GM20431 (cell line): ENCODE measurements around the gene AMOTL2.

Experiments used
- in situ Hi-C: fragments of 300-500 bp; cut with MseI, MboI; formaldehyde crosslinking; loops from one replicate; pipeline ENCODE4 v1.15.0; 2020; ENCODE audit warnings: low sequenced_read_pairs; ENCODE audit not compliant: unreplicated experiment

Gene AMOTL2

GRCh38 chr3:134381076-134381475 is 6.8 kb upstream of the AMOTL2 start:
- in situ Hi-C loops = no loop called here

DNA sequence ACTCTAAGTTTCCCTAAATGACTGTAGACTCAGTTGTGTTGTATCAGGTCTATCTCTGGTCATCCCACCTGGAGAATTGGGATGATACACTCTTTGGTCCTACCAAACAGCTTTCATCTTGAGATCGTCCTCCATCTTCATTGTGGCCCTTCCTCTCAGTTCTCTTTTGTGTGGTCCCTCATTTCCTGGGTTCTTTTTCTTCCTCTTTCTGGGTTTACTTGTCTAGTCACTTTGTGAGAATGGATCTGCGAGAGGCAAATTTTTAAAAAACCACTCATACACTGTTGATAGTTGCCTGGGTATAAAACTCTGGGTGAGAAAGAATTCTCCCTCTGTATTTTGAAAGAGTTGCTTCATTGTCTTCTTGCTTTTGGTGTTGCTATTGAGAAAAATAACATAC is 6.0 kb upstream of the AMOTL2 start:
- in situ Hi-C loops = no loop called here

GRCh38 chr3:134378818-134379217 is 4.6 kb upstream of the AMOTL2 start:
- in situ Hi-C loops = no loop called here

DNA sequence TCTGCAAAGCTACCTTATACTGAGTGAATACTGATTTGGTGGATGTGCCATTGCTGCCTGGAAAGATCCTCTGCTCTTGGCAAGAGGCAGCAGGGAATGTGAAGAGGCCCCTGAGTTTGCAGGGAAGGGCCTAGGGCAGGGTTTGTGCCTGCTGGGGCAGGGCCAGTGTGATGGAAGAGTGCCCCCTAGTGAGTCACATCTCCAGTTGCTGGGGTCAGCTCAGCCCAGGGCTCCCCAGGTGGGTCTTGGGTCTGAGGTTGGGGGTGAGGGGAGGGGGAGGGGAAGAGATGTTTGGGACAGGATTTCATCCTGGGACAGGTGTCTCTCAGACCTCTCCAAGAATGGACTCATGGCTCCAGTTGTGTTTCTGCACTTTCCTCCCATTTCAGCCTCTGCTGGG is 4.1 kb upstream of the AMOTL2 start:
- in situ Hi-C loops = no loop called here

DNA sequence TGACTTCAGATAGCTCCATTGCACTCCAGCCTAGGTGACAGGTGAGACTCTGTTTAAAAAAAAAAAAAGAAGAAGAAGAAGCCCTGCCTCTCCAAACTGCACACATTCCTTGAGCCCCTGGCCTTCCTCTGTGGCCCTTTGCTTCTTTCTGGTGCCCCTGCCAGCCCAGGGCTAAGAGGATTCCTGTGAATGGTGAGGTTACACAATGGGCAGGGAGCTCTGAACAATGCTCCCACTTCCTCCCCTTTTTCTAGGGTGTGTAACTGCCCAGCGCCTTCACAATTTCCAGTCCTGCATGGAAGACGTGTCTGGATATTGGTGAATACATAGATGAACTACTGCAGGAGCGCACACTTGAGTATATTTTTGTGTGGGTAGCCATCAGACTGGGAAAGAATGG is 3.6 kb upstream of the AMOTL2 start:
- in situ Hi-C loops = no loop called here

- in situ Hi-C loops = no loop called here
Measured at GRCh38 chr3:134376786-134377426, 2.7 kb upstream of the AMOTL2 start.

GRCh38 chr3:134376385-134376765 is 2.1 kb upstream of the AMOTL2 start:
- in situ Hi-C loops = no loop called here

DNA sequence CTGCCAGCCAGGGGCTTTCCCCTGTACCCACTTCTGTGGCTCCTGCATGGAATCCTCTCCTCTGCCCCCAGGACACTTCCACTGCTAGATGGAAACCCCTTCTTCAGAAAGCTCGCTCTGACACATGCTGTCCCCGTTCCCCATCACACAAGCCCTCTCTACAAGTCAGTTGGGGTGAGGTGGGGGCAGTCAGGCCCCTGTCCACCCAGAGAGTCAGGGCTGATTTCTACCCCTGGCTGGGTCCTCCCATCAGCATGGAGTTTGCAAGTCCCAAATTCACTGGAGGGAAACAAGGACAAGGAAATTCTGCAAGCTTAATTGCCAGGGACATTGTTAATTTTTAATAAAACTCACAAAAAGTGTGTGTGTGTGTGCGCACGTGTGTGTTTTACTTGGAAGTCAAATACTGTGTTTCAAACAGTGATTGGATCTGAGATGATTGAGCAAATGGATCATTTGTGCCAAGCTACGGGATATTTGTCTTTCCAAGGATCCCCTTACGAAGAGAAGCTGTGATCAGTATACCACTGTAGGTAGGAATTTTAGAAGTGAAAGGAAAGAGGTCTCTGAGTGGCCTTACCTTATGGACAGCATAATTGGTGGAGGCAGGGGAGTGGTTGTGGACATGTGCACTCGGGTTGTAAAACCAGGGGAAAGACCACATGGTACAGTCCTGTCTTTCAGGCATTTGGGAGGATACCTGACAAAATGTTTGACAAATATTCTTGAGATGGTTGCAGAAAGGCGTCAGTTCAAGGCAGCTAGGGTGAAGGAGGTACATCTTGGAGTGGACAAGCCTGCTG is 1.5 kb upstream of the AMOTL2 start:
- in situ Hi-C loops = no loop called here

GRCh38 chr3:134374791-134375581 is 739 bp upstream of the AMOTL2 start:
- in situ Hi-C loops = no loop called here

- in situ Hi-C loops = no loop called here
Measured at GRCh38 chr3:134373271-134374104, 759 bp downstream of the AMOTL2 start.

DNA sequence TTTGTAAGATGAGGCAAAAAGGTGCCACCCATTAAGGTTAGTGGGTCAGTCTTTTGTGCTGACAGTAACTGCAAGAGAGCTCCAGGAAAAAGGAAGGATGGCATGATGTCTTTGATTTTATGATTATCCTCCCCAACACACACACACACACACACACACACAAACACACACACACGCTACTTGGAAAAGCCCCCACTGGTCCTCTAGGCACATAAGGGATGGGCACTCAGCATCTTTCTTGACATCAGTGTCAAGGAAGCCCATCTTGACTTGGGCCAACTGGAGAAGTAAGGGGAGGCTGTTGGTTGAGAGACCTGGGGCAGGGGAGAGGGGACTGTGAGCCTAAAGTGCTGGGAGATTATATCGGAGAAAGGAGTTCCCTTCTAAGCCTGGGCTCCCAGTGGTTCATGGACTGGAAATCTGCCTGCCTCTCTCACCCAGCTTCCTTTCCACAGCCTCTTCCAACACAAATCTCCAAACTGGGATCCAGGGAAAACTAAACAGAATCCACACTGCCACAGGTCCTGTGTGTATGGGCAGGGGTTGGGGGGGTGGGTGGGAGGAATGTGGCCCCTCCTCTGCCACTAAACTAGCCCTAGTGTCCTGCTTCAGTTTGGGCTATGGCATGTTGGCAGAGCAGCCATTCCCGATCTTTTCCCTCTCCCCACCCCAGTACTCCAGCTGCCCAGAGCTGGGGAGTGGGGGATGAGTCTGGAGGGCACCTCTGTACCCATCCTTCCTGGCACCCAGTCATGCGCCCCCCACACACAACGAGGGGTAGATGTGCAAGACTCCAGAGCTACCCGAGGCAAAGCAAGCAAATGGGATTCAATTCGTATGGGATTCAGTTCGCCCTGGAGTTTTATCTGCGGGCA is 1.6 kb downstream of the AMOTL2 start:
- in situ Hi-C loops = no loop called here

- in situ Hi-C loops = no loop called here
Measured at GRCh38 chr3:134371542-134372324, 2.5 kb downstream of the AMOTL2 start.

DNA sequence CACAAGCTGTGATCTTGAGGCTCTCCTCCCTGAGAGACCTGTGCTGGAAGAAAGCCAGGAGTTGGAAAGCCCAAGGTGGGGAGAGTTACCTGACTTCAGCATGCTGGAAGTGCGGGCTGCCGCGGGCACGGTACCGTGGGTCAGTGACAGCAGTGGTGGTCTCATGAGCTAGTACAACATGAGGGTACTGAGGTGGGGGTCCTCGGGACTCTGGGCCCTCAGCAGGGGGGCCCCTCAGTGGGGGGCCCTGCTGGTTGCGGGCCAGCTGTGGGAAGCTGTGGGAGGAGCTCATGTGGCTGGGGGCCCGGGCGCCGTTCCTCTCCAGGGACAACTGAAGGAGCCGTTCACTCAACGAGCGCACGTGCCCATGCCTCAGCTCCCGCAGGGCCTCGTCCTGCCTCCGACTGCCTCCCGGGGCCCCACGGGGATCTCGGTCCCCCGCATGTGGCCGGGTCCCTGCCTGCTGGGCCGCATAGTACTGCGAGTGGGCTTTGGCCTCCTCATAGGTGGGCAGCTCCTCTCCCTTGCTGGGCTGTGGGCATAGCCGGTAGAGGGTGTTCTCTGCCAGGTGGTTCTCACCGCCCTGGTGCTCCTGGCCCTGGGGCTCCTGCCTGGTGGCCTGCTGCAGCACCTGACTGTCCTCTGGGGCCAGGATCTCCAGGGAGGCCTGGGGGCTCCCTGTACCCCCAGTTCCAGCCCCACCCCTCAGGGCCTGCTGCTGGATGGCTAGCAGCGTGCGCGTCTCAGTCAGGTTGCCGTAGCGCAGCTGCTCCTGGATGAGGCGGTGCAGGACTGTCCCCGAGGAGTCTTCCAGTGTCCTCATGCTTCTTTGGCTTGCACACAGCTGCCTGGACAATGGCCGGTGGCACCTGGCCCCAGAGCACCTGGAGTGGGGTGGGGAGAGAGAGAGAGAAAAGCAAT is 3.4 kb downstream of the AMOTL2 start:
- in situ Hi-C loops = no loop called here

GRCh38 chr3:134369861-134370596 is 4.2 kb downstream of the AMOTL2 start:
- in situ Hi-C loops = no loop called here

DNA sequence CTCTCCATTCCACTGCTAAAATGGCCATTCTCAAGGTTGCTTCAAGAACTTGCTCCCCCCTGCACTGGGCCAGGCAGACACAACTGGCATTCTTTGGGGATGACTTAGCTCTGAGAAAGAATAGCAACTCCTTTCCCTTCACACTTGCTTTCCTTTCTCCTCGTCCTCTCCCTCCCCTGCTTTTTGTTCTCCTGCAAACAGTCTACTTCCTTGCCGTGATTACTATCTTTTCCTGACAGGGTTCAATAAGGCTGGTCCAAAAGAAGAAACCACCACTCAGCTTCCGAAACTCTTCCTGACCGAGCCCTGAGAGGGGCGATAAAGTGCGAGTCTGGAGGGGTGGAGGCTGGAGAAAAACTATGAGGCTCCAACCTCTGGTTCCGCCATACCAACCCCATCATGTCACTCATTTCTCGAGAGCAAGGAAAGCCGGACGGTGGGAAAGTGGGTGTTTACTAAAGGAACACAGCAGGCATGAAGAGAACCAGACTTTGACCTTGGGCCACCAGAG is 5.0 kb downstream of the AMOTL2 start:
- in situ Hi-C loops = no loop called here

GRCh38 chr3:134368751-134369105 is 5.5 kb downstream of the AMOTL2 start:
- in situ Hi-C loops = no loop called here
